ENCODE results near the gene PPM1L. TPM values are rescaled to one million over a fixed set of nuclear protein-coding genes. Genes with fewer than 3 reads are reported as not detected.

The PPM1L gene
- total RNA-seq, 1 experiment from 2014 or later, result 13.2 TPM

DNA sequence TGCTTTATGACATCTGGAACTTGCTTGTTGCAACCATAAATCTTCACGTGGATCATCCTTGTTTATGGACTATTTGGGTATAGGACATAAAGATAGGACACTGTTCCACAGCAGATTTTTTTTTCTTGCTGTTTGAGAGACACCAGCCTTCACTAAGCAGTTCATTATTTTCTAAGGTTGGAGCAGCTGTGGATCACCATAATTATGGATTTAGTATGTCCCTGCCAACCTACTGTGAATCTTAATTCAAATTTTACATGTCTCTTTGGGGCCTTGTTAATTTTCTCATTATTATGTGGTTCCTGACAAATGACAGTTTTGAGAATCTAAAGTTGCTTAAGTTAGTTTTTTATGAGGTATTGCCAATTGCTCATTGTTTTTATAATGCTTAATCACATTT is 188.0 kb downstream of the PPM1L start:
- no TSS peak for BruUV-seq (replicated peaks)
- DNase-seq (ENCODE audit: low read depth, low spot score) (no peak), ATAC-seq (no peak)
- no peak overlapping the region for H3K9ac ChIP-seq (ENCODE audit: low read length)
- H4K20me1 ChIP-seq (ENCODE audit: insufficient read depth), result no peaks in the 10 kb centered on the region
- ChIA-PET CTCF (interaction anchor here (1.3 to 1.6 kb wide), 2 partner anchors 12 to 253 kb away, joined by 3 to 5 read pairs; no protein-coding TSS in a partner anchor), RAD21 (ENCODE audit: low non-redundant PET in 1 of 2, low total read pairs in 2 of 2, uncharacterized antibody in 2 of 2, unreplicated experiment in 2 of 2) (no interaction called here), POLR2A (no interaction called here)
- no peaks in the 10 kb centered on the region for H3K36me3 ChIP-seq (ENCODE audit: control insufficient read depth in 1 of 2, insufficient read depth in 2 of 2, low read length in 2 of 2)
- no peaks in the 10 kb centered on the region for H3K4me1 ChIP-seq (ENCODE audit: control insufficient read depth in 1 of 2, insufficient read depth in 2 of 2, low read length in 2 of 2)
- no peak overlapping the region for H3K4me3 ChIP-seq (replicated peaks in 1 of 2; ENCODE audit: low read depth in 1 of 2, low read length in 2 of 2)
- no peak overlapping the region for H3K4me2 ChIP-seq (ENCODE audit: low read length)
- peaks cover 4% of the 10 kb centered on the region; the same call in 1 of the 2 replicates for H3K9me2 ChIP-seq (ENCODE audit: insufficient read depth)
- H3K79me2 ChIP-seq (ENCODE audit: insufficient read depth, low read length), result no peaks in the 10 kb centered on the region
- no peaks in the 10 kb centered on the region for H3K9me3 ChIP-seq (ENCODE audit: control insufficient read depth in 1 of 2, insufficient read depth in 1 of 2, low read depth in 1 of 2, low read length in 2 of 2)
- no peak overlapping the region for H2AFZ ChIP-seq (ENCODE audit: low read depth, low read length, poor library complexity, severe bottlenecking)
- no peak for TF ChIP-seq EZH2 (IDR thresholded peaks at IDR 0.05)
- no peak for TF ChIP-seq TCF7L2 (IDR thresholded peaks at IDR 0.05; ENCODE audit: borderline replicate concordance, extremely low read depth, insufficient read depth, insufficient read length)
- TF ChIP-seq JUND (IDR thresholded peaks at IDR 0.05), result no peak
- no peak for TF ChIP-seq EZH2phosphoT487 (IDR thresholded peaks at IDR 0.05; ENCODE audit: borderline replicate concordance)
- no peak for TF ChIP-seq YY1 (IDR thresholded peaks at IDR 0.05; ENCODE audit: extremely low read depth, insufficient replicate concordance, low read depth, low read length)
- no peak for TF ChIP-seq POLR2AphosphoS5 (IDR thresholded peaks at IDR 0.05; ENCODE audit: low read depth, low read length)
- no peak for TF ChIP-seq FOSL1 (IDR thresholded peaks at IDR 0.05; ENCODE audit: low read depth)
- no peak for TF ChIP-seq ELF1 (IDR thresholded peaks at IDR 0.05; ENCODE audit: borderline replicate concordance, low read depth)
- no peak for TF ChIP-seq ZNF274 (IDR thresholded peaks at IDR 0.05; ENCODE audit: low read depth, low read length)
- no peak for TF ChIP-seq SIN3A (IDR thresholded peaks at IDR 0.05; ENCODE audit: low read depth)
- TF ChIP-seq, protein P1, sequence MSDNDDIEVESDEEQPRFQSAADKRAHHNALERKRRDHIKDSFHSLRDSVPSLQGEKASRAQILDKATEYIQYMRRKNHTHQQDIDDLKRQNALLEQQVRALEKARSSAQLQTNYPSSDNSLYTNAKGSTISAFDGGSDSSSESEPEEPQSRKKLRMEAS (IDR thresholded peaks at IDR 0.05), result no peak
- no peak for TF ChIP-seq EGR1 (IDR thresholded peaks at IDR 0.05; ENCODE audit: low read depth)
- no peak for TF ChIP-seq SRF (IDR thresholded peaks at IDR 0.05; ENCODE audit: low read depth)
- TF ChIP-seq CEBPB (IDR thresholded peaks at IDR 0.05; ENCODE audit: low read depth), result no peak
- TF ChIP-seq, protein P2, sequence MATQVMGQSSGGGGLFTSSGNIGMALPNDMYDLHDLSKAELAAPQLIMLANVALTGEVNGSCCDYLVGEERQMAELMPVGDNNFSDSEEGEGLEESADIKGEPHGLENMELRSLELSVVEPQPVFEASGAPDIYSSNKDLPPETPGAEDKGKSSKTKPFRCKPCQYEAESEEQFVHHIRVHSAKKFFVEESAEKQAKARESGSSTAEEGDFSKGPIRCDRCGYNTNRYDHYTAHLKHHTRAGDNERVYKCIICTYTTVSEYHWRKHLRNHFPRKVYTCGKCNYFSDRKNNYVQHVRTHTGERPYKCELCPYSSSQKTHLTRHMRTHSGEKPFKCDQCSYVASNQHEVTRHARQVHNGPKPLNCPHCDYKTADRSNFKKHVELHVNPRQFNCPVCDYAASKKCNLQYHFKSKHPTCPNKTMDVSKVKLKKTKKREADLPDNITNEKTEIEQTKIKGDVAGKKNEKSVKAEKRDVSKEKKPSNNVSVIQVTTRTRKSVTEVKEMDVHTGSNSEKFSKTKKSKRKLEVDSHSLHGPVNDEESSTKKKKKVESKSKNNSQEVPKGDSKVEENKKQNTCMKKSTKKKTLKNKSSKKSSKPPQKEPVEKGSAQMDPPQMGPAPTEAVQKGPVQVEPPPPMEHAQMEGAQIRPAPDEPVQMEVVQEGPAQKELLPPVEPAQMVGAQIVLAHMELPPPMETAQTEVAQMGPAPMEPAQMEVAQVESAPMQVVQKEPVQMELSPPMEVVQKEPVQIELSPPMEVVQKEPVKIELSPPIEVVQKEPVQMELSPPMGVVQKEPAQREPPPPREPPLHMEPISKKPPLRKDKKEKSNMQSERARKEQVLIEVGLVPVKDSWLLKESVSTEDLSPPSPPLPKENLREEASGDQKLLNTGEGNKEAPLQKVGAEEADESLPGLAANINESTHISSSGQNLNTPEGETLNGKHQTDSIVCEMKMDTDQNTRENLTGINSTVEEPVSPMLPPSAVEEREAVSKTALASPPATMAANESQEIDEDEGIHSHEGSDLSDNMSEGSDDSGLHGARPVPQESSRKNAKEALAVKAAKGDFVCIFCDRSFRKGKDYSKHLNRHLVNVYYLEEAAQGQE (IDR thresholded peaks at IDR 0.05; ENCODE audit: low read depth), result no peak
- TF ChIP-seq, protein P3, sequence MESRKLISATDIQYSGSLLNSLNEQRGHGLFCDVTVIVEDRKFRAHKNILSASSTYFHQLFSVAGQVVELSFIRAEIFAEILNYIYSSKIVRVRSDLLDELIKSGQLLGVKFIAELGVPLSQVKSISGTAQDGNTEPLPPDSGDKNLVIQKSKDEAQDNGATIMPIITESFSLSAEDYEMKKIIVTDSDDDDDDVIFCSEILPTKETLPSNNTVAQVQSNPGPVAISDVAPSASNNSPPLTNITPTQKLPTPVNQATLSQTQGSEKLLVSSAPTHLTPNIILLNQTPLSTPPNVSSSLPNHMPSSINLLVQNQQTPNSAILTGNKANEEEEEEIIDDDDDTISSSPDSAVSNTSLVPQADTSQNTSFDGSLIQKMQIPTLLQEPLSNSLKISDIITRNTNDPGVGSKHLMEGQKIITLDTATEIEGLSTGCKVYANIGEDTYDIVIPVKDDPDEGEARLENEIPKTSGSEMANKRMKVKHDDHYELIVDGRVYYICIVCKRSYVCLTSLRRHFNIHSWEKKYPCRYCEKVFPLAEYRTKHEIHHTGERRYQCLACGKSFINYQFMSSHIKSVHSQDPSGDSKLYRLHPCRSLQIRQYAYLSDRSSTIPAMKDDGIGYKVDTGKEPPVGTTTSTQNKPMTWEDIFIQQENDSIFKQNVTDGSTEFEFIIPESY (IDR thresholded peaks at IDR 0.05; ENCODE audit: extremely low read depth, insufficient replicate concordance, low read length), result no peak
- TF ChIP-seq, protein P4, sequence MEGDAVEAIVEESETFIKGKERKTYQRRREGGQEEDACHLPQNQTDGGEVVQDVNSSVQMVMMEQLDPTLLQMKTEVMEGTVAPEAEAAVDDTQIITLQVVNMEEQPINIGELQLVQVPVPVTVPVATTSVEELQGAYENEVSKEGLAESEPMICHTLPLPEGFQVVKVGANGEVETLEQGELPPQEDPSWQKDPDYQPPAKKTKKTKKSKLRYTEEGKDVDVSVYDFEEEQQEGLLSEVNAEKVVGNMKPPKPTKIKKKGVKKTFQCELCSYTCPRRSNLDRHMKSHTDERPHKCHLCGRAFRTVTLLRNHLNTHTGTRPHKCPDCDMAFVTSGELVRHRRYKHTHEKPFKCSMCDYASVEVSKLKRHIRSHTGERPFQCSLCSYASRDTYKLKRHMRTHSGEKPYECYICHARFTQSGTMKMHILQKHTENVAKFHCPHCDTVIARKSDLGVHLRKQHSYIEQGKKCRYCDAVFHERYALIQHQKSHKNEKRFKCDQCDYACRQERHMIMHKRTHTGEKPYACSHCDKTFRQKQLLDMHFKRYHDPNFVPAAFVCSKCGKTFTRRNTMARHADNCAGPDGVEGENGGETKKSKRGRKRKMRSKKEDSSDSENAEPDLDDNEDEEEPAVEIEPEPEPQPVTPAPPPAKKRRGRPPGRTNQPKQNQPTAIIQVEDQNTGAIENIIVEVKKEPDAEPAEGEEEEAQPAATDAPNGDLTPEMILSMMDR (IDR thresholded peaks at IDR 0.05 in 2 of 3, conservative IDR thresholded peaks at IDR 0.05 in 1 of 3; ENCODE audit: borderline replicate concordance in 1 of 3, insufficient read depth in 1 of 3, low read depth in 2 of 3, low read length in 2 of 3), result no peak
- no peak for TF ChIP-seq POLR2A (IDR thresholded peaks at IDR 0.05; ENCODE audit: borderline replicate concordance, extremely low read depth, insufficient read depth, insufficient read length)
- TF ChIP-seq ZFX (IDR thresholded peaks at IDR 0.05), result no peak
- no peaks in the 10 kb centered on the region for H3K27me3 ChIP-seq (ENCODE audit: insufficient read depth, low read length)
- intact Hi-C loops (cut with micrococcal nuclease), result no loop called here
- H3K27ac ChIP-seq (ENCODE audit: low read depth, low read length), result no peak overlapping the region

Measured in HCT116 (cell line).